Activated B cell treated with CpG ODN at 0.5 μM for 24 hours (primary cell): Measurements from ENCODE around the gene SDR42E2. TPM values are rescaled to one million over a fixed set of nuclear protein-coding genes. Genes with fewer than 3 reads are reported as not detected.

Experiments
- ATAC-seq: fragments of 200-7000 bp; cut with Tn5 transposase; one replicate; pipeline ENCODE4 v1.10.0; 2021; ENCODE audit warnings: low read depth, mild to moderate bottlenecking, moderate library complexity
- CTCF ChIA-PET: fragments of 350-600 bp; sonication (Branson Sonifier 250); formaldehyde crosslinking; loops from one replicate; lab custom pipeline; 2021; ENCODE audit warnings: antibody characterized with exemption; lab: Charles Lee
- POLR2A ChIA-PET: fragments of 350-600 bp; sonication (Branson Sonifier 250); formaldehyde crosslinking; loops from one replicate; lab custom pipeline; 2021; ENCODE audit warnings: antibody characterized with exemption; lab: Charles Lee
- DNase-seq: peaks from one replicate; pipeline ENCODE4 v3.0.0; 2022
- H3K27ac Mint-ChIP-seq: one replicate; pipeline ENCODE4 v1.8.0; 2020; ENCODE audit warnings: mixed read lengths
- H3K27me3 Mint-ChIP-seq: one replicate; pipeline ENCODE4 v1.8.0; 2021; ENCODE audit warnings: mixed read lengths
- H3K36me3 Mint-ChIP-seq: one replicate; pipeline ENCODE4 v1.8.0; 2021; ENCODE audit warnings: low read depth, mixed read lengths
- H3K4me1 Mint-ChIP-seq: one replicate; pipeline ENCODE4 v1.8.0; 2021; ENCODE audit warnings: mixed read lengths
- H3K4me3 Mint-ChIP-seq: one replicate; pipeline ENCODE4 v1.8.0; 2020; ENCODE audit warnings: mild to moderate bottlenecking, mixed read lengths
- H3K9me3 Mint-ChIP-seq: one replicate; pipeline ENCODE4 v1.8.0; 2020; ENCODE audit warnings: mixed read lengths
- intact Hi-C: fragments of 100-400 bp; cut with micrococcal nuclease; formaldehyde crosslinking; loops from one replicate; pipeline ENCODE4 v1.15.1; 2024
- total RNA-seq: library from RNA; stranded (reverse); gene quantifications from 2 replicates; pipeline ENCODE4 v1.2.3, GENCODE V29; 2022
- TF ChIP-seq, protein P1 (sequence below): fragments of 200-600 bp; IDR thresholded peaks from one replicate; pipeline ENCODE4 v1.8.0; 2022; ENCODE audit warnings: antibody characterized with exemption, mild to moderate bottlenecking

The SDR42E2 gene
- total RNA-seq, 1 donor from 2014 or later, result 0.18 TPM

DNA sequence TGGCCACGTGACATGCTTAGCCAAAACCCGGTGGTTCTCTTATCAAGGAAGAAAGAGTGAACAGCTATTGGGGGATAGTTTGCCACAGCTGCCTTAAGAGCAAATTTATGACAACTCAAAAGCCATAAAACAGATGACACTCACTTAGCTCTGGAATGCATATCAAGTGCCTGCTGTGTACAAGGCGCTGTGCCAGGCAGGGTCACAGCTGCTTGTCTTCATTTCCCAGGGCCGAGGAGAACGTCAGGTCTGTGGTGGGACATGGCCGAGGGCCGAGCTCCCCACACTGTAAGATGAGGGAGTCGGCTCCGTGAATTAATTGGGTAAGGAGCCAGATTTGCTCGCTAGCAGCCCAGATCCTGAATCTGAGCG, 57.7 kb downstream of the SDR42E2 start:
- DNase-seq (no peak), ATAC-seq (no peak)
- Mint-ChIP-seq H3K36me3 (peaks cover 3% of the 10 kb centered on the region), H3K4me1 (peaks cover 26% of the 10 kb centered on the region), H3K9me3 (no peaks in the 10 kb centered on the region), H3K4me3 (no peak overlapping the region), H3K27me3 (no peaks in the 10 kb centered on the region), H3K27ac (no peak overlapping the region)
- TF ChIP-seq, protein P1, sequence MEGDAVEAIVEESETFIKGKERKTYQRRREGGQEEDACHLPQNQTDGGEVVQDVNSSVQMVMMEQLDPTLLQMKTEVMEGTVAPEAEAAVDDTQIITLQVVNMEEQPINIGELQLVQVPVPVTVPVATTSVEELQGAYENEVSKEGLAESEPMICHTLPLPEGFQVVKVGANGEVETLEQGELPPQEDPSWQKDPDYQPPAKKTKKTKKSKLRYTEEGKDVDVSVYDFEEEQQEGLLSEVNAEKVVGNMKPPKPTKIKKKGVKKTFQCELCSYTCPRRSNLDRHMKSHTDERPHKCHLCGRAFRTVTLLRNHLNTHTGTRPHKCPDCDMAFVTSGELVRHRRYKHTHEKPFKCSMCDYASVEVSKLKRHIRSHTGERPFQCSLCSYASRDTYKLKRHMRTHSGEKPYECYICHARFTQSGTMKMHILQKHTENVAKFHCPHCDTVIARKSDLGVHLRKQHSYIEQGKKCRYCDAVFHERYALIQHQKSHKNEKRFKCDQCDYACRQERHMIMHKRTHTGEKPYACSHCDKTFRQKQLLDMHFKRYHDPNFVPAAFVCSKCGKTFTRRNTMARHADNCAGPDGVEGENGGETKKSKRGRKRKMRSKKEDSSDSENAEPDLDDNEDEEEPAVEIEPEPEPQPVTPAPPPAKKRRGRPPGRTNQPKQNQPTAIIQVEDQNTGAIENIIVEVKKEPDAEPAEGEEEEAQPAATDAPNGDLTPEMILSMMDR, result no peak
- intact Hi-C loops, result loop anchor here (2.0 kb wide), 1 partner anchor 13 kb away; the partner anchor contains the start of gene EEF2K
- ChIA-PET POLR2A (interaction anchor here (0.7 to 1.1 kb wide), 2 partner anchors 9 to 25 kb away, joined by 3 read pairs; no protein-coding TSS in a partner anchor), CTCF (no interaction called here)

DNA sequence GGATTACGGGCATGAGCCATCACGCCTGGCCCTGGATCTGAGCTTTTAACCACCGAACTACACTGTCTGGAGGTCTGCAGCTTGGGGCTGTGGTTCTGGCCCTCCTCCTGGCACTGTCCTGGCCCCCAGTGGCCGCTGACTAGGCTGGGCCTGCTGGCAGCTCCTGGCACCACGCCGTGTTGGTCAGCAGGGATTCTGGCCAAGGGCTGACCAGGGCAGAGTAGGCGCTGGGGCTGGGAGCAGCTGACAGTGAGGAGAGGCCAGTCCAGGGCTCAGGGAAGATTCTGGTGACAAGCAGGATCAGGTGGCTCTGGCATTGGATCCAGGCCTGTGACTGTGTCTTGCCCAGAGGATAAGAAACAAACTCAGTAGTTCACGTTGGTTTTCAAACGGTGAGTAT, 58.4 kb downstream of the SDR42E2 start:
- peaks cover 5% of the 10 kb centered on the region for H3K36me3 Mint-ChIP-seq
- CTCF ChIA-PET, result no interaction called here
- no peaks in the 10 kb centered on the region for H3K27me3 Mint-ChIP-seq
- POLR2A ChIA-PET, result interaction anchor here (0.7 kb wide), 2 partner anchors 12 to 26 kb away, joined by 3 read pairs; no protein-coding TSS in a partner anchor
- DNase-seq (no peak), ATAC-seq (no peak)
- peaks cover 24% of the 10 kb centered on the region for H3K4me1 Mint-ChIP-seq
- TF ChIP-seq, protein P1, result no peak
- no peak overlapping the region for H3K4me3 Mint-ChIP-seq
- intact Hi-C loops, result loop anchor here (2.0 kb wide), 1 partner anchor 14 kb away; the partner anchor contains the start of gene EEF2K
- no peak overlapping the region for H3K27ac Mint-ChIP-seq
- H3K9me3 Mint-ChIP-seq, result no peaks in the 10 kb centered on the region

DNA sequence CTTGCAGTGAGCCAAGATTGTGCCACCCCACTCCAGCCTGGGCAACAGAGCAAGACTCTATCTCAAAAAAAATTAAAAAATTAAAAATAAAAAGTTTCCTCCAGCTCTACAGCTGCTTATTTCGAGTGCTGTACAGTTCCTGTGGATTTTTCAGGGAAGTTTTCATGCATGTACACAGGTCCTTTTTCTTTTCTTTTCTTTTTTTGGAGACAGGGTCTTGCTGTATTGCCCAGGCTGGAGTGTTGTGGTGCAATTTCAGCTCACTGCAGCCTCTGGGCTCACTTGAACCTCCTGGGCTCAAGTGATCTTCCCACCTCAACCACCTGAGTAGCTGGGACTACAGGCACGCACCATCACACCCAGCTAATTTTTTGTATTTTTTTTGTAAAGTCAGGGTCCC, 59.7 kb downstream of the SDR42E2 start:
- ChIA-PET CTCF (no interaction called here), POLR2A (no interaction called here)
- Mint-ChIP-seq H3K9me3 (no peaks in the 10 kb centered on the region), H3K27me3 (no peaks in the 10 kb centered on the region), H3K4me1 (peaks cover 15% of the 10 kb centered on the region), H3K4me3 (no peak overlapping the region), H3K27ac (no peak overlapping the region), H3K36me3 (peaks cover 3% of the 10 kb centered on the region)
- DNase-seq (no peak), ATAC-seq (no peak)
- intact Hi-C loops, result no loop called here
- TF ChIP-seq, protein P1, result no peak

DNA sequence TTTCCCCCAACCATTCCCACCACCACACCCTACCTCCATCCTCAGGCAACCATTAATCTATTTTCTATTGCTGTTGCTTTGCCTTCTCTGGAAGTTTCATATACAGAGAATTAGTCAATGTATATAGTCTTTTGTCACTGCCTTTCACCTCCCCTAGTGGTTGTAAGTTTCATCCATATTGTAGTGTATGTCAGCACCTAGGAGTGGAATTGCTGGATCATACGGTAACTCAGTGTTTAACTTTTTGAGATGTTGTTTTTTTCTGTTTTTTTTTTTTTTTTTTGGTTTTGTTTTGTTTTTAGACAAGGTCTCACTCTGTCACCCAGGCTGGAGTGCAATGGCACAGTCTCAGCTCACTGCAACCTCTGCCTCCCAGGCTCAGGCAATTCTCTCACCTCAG, 60.7 kb downstream of the SDR42E2 start:
- ATAC-seq, result no peak
- intact Hi-C loops, result no loop called here
- Mint-ChIP-seq H3K9me3 (no peaks in the 10 kb centered on the region), H3K4me1 (peaks cover 9% of the 10 kb centered on the region), H3K36me3 (peaks cover 5% of the 10 kb centered on the region), H3K27me3 (no peaks in the 10 kb centered on the region), H3K27ac (no peak overlapping the region), H3K4me3 (no peak overlapping the region)
- TF ChIP-seq, protein P1, result no peak
- CTCF ChIA-PET, result no interaction called here
- POLR2A ChIA-PET, result no interaction called here
- DNase-seq, result no peak

DNA sequence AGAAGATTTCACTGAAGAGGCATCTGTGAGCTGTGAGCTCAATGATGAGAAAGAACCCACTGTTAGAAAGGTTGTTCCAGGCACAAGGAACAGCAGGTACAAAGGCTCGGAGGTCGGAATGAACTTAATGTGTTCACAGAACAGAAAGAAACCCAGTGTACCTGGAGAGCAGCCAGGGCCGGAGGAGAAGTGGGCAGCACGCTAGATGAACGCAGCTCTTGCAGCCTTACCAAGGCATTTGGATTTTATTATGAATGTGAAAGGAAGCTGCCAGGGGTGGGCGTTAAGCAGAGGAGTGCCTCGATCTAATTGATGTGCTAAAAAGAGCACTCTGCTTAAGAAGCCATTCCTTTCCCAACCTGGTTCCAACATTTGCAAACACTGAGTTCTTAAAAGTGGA, 62.8 kb downstream of the SDR42E2 start:
- Mint-ChIP-seq H3K4me3 (no peak overlapping the region), H3K27ac (no peak overlapping the region), H3K9me3 (no peaks in the 10 kb centered on the region), H3K4me1 (no peaks in the 10 kb centered on the region), H3K36me3 (peaks cover 19% of the 10 kb centered on the region), H3K27me3 (no peaks in the 10 kb centered on the region)
- ATAC-seq (no peak), DNase-seq (no peak)
- ChIA-PET CTCF (interaction anchor here (0.9 to 1.3 kb wide), 2 partner anchors 8 to 75 kb away, joined by 3 read pairs; no protein-coding TSS in a partner anchor), POLR2A (interaction anchor here (0.7 kb wide), 1 partner anchor 15 kb away, joined by 4 read pairs; no protein-coding TSS in a partner anchor)
- TF ChIP-seq, protein P1, result no peak
- intact Hi-C loops, result no loop called here
